Neuronal stem cell (in vitro differentiated cells): ENCODE measurements around the gene CANT1.

Source experiments
- DNase-seq: peaks from one replicate; pipeline ENCODE4 v3.0.0-alpha.2; 2013; ENCODE audit warnings: low spot score
- H2AFZ ChIP-seq: one replicate; pipeline ENCODE4 v1.6.1; 2013; ENCODE audit warnings: mild to moderate bottlenecking, low read length, inconsistent platforms
- H2AK5ac ChIP-seq: 2 replicates; pipeline ENCODE4 v1.6.1; 2013; ENCODE audit warnings: low read depth, mild to moderate bottlenecking, inconsistent platforms, low read length, moderate library complexity, mixed read lengths
- H2BK120ac ChIP-seq: 2 replicates; pipeline ENCODE4 v1.6.1; 2013; ENCODE audit warnings: low read depth, mild to moderate bottlenecking, inconsistent platforms, low read length, moderate library complexity, mixed read lengths
- H2BK12ac ChIP-seq: one replicate; pipeline ENCODE4 v1.6.1; 2013; ENCODE audit warnings: low read length, inconsistent platforms
- H2BK15ac ChIP-seq: 2 replicates; pipeline ENCODE4 v1.6.1; 2013; ENCODE audit warnings: mild to moderate bottlenecking, low read length, inconsistent platforms, mixed read lengths
- H2BK5ac ChIP-seq: one replicate; pipeline ENCODE4 v1.6.1; 2013; ENCODE audit warnings: inconsistent platforms, mild to moderate bottlenecking, low read length, moderate library complexity
- H3K14ac ChIP-seq: one replicate; pipeline ENCODE4 v1.6.1; 2013; ENCODE audit warnings: low read length, inconsistent platforms
- H3K18ac ChIP-seq: 2 replicates; pipeline ENCODE4 v1.6.1; 2013; ENCODE audit warnings: low read length, inconsistent platforms
- H3K23ac ChIP-seq: 2 replicates; pipeline ENCODE4 v1.6.1; 2013; ENCODE audit warnings: low read depth, mild to moderate bottlenecking, mixed read lengths, low read length, inconsistent platforms; ENCODE audit not compliant: poor library complexity
- H3K27ac ChIP-seq: replicated peaks from 3 replicates; pipeline ENCODE4 v1.5.1; 2013; ENCODE audit warnings: low read length, inconsistent platforms
- H3K27me3 ChIP-seq, 3 experiments: 2 replicates each; pipeline ENCODE4 v1.6.1; 2013; ENCODE audit warnings: low read length in 3 of 3, mild to moderate bottlenecking in 2 of 3, inconsistent platforms in 1 of 3, low read depth in 1 of 3, mixed read lengths in 1 of 3, moderate library complexity in 1 of 3; ENCODE audit not compliant: control insufficient read depth in 3 of 3, insufficient read depth in 3 of 3
- H3K36me3 ChIP-seq, 2 donors: replicated peaks in 1 of 2; 2 replicates each; pipeline ENCODE4 v1.6.1; 2013; ENCODE audit warnings: low read length in 2 of 2; ENCODE audit not compliant: control insufficient read depth in 2 of 2, insufficient read depth in 2 of 2
- H3K4ac ChIP-seq: 2 replicates; pipeline ENCODE4 v1.6.1; 2013; ENCODE audit warnings: inconsistent platforms, mild to moderate bottlenecking, low read length, moderate library complexity
- H3K4me1 ChIP-seq, 2 donors: 1 replicate in 1 of 2; 2 replicates in 1 of 2; pipeline ENCODE4 v1.6.1; 2013; ENCODE audit warnings: low read length in 2 of 2, low read depth in 1 of 2; ENCODE audit not compliant: control insufficient read depth in 2 of 2, insufficient read depth in 1 of 2
- H3K4me2 ChIP-seq: one replicate; pipeline ENCODE4 v1.6.1; 2013; ENCODE audit warnings: mild to moderate bottlenecking, low read length, inconsistent platforms; ENCODE audit not compliant: insufficient read depth, poor library complexity, severe bottlenecking
- H3K4me3 ChIP-seq, 2 donors: 2 replicates each; pipeline ENCODE4 v1.5.1; 2013; ENCODE audit warnings: low read length in 2 of 2, mild to moderate bottlenecking in 2 of 2, inconsistent platforms in 1 of 2, moderate library complexity in 1 of 2
- H3K79me1 ChIP-seq: one replicate; pipeline ENCODE4 v1.6.1; 2013; ENCODE audit warnings: low read depth, mild to moderate bottlenecking, inconsistent platforms, low read length, moderate library complexity
- H3K9ac ChIP-seq: one replicate; pipeline ENCODE4 v1.6.1; 2013; ENCODE audit warnings: mild to moderate bottlenecking, low read depth, low read length, inconsistent platforms; ENCODE audit not compliant: poor library complexity
- H3K9me3 ChIP-seq, 2 donors: replicated peaks in 1 of 2; 2 replicates each; pipeline versions ENCODE3 to v1.6.1; 2013; ENCODE audit warnings: low read length in 2 of 2, mild to moderate bottlenecking in 2 of 2, inconsistent platforms in 1 of 2, low read depth in 1 of 2, mixed read lengths in 1 of 2, moderate library complexity in 1 of 2; ENCODE audit not compliant: control insufficient read depth in 2 of 2, insufficient read depth in 1 of 2
- H4K8ac ChIP-seq: one replicate; pipeline ENCODE4 v1.6.1; 2013; ENCODE audit warnings: low read depth, mild to moderate bottlenecking, inconsistent platforms, low read length, moderate library complexity
- H4K91ac ChIP-seq: one replicate; pipeline ENCODE4 v1.6.1; 2013; ENCODE audit warnings: low read length, low read depth, mild to moderate bottlenecking, inconsistent platforms; ENCODE audit not compliant: poor library complexity
- WGBS, 2 donors: extraction: QIAGEN DNeasy Blood & Tissue Kit; methylation state at CpG; one replicate each; pipeline ENCODE4 v1.1.7; 2013; ENCODE audit warnings: missing lambda C conversion rate in 2 of 2, mixed read lengths in 1 of 2; ENCODE audit not compliant: insufficient read length in 2 of 2, insufficient replicate concordance in 1 of 2; ENCODE audit errors: extremely low coverage in 2 of 2; 5-methylcytosine and 5-hydroxymethylcytosine counted together

CANT1 gene

GRCh38 chr17:78995761-78996451, 13.7 kb downstream of the CANT1 start:
- Histone ChIP-seq H3K36me3 (peaks cover 41 to 94% of the 10 kb centered on the region in 2 donors), H2BK12ac (no peak overlapping the region), H3K14ac (no peak overlapping the region), H3K4ac (no peak overlapping the region), H3K9ac (no peak overlapping the region), H2BK5ac (no peak overlapping the region), H3K4me3 (no peak overlapping the region), H3K27me3 (no peaks in the 10 kb centered on the region), H4K91ac (no peak overlapping the region), H3K4me1 (no peaks in the 10 kb centered on the region), H3K18ac (no peak overlapping the region), H3K9me3 (peaks cover 0 to 3% of the 10 kb centered on the region in 2 donors), H3K27ac (no peak overlapping the region), H2BK120ac (no peak overlapping the region), H3K23ac (no peak overlapping the region), H2AFZ (no peak overlapping the region), H2AK5ac (no peak overlapping the region), H3K4me2 (no peak overlapping the region), H4K8ac (no peak overlapping the region), H3K79me1 (peaks cover 17% of the 10 kb centered on the region), H2BK15ac (no peak overlapping the region)
- WGBS, 2 donors = no CpG with 5 or more reads among the region's 18 CpGs
- DNase-seq = no peak

- Histone ChIP-seq H3K79me1 (peaks cover 11% of the 10 kb centered on the region), H3K36me3 (peaks cover 46 to 94% of the 10 kb centered on the region in 2 donors), H3K4me2 (no peak overlapping the region), H3K27me3 (no peaks in the 10 kb centered on the region), H3K4me3 (no peak overlapping the region), H3K9ac (no peak overlapping the region), H3K27ac (no peak overlapping the region), H2BK5ac (no peak overlapping the region), H3K4ac (no peak overlapping the region), H4K91ac (no peak overlapping the region), H2AK5ac (no peak overlapping the region), H2BK120ac (no peak overlapping the region), H3K14ac (no peak overlapping the region), H3K9me3 (peaks cover 0 to 5% of the 10 kb centered on the region in 2 donors), H3K4me1 (no peaks in the 10 kb centered on the region), H3K23ac (no peak overlapping the region), H2BK12ac (no peak overlapping the region), H2AFZ (no peak overlapping the region), H2BK15ac (no peak overlapping the region), H3K18ac (no peak overlapping the region), H4K8ac (no peak overlapping the region)
- no CpG with 5 or more reads among the region's 34 CpGs for WGBS, 2 donors
- DNase-seq = no peak
Measured at GRCh38 chr17:78995022-78995760, 14.4 kb downstream of the CANT1 start.

DNA sequence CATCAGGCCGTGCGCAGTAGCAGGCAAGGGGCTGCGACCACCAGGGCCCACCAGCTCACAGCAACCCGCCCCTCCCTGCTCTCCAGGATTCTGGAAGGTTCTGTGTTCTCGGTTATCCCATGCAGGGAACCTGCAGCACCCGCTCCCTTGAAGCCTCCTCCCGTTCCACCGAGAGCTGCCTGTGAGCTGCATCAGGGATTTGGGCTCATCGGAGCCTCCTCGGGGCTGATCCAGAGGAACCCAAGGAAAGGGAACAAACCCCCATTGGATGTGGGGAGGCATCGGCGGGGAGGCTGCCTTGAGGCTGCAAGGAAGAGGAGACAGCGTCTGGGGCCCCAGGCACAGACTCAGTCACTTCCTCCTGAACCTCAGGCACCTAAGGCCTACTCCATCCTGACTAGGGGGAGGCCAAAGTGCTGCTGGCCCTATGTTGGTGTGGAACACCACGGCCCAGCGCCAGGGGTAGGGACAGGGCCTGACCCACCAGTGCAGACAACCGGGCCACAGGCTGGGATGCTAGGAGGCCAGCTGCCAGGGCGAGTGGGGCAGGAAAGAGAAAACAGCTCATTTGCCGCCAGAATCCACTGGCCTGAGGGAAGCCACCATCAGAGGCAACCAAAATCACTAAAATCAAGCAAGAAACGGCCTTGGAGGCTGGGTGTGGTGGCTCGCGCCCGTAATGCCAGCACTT, 15.4 kb downstream of the CANT1 start:
- peaks cover 44 to 94% of the 10 kb centered on the region in 2 donors for H3K36me3 ChIP-seq
- no peak overlapping the region for H3K23ac ChIP-seq
- H2AK5ac ChIP-seq = peak overlapping the region; percentile 96
- no peak overlapping the region for H2AFZ ChIP-seq
- DNase-seq = no peak
- H2BK12ac ChIP-seq = no peak overlapping the region
- H3K4ac ChIP-seq = no peak overlapping the region
- H3K14ac ChIP-seq = no peak overlapping the region
- H2BK5ac ChIP-seq = peak overlapping the region; percentile 66
- no peak overlapping the region for H3K18ac ChIP-seq
- WGBS, 2 donors = no CpG with 5 or more reads among the region's 22 CpGs
- H2BK120ac ChIP-seq = no peak overlapping the region
- no peak overlapping the region for H4K91ac ChIP-seq
- H3K27ac ChIP-seq = no peak overlapping the region
- H3K27me3 ChIP-seq = no peaks in the 10 kb centered on the region
- peaks cover 0 to 5% of the 10 kb centered on the region in 2 donors for H3K9me3 ChIP-seq
- no peak overlapping the region for H4K8ac ChIP-seq
- no peak overlapping the region for H2BK15ac ChIP-seq
- no peak overlapping the region for H3K4me3 ChIP-seq
- H3K4me1 ChIP-seq = no peaks in the 10 kb centered on the region
- no peak overlapping the region for H3K9ac ChIP-seq
- H3K4me2 ChIP-seq = no peak overlapping the region
- H3K79me1 ChIP-seq = peaks cover 10% of the 10 kb centered on the region
